ENCODE measurements around the gene CYB561D2. TPM values are rescaled to one million over a fixed set of nuclear protein-coding genes. Genes with fewer than 3 reads are reported as not detected.

The CYB561D2 gene
- total and polyA plus RNA-seq, 10 of the 15 experiments (the other 5 are each of a cell fraction or from before 2014, with no cell fraction given): 7.6 to 39.2 (median 18.8) TPM

DNA sequence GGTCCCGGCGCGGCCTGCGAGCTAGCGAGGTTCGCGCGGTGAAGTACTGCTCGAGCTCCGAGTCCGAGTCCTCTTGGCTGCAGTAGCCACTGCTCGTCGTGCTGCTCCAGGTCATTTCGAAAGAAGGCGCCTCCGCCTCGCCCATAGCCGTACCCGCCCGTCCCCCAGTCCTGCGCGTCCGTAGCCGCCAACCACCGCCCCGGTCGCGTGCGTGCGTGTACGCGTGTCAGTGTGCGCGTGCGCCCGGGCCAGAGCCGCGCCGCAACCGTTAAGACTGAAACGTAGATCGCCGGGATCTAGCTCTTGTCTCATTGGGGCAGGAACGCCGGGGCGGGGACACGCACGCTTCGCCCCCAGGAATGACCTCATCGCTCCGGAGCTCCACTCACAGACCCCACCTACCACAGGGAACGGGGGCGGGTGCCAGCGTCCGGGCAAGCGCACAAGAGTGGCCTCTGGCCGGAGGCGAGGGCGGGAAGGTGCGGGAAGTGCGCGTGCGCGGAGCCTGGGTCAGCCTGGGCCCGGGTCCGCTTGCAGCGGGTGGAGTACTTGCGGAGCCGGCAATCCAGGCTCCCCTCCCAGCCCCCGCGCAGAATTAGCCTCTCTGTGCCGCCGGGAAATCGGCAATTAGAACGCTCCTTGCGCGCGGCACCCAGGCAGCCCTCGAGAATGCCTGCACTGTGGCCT lies 13.3 kb upstream of the CYB561D2 start (continued):
- TF ChIP-seq, protein P1, sequence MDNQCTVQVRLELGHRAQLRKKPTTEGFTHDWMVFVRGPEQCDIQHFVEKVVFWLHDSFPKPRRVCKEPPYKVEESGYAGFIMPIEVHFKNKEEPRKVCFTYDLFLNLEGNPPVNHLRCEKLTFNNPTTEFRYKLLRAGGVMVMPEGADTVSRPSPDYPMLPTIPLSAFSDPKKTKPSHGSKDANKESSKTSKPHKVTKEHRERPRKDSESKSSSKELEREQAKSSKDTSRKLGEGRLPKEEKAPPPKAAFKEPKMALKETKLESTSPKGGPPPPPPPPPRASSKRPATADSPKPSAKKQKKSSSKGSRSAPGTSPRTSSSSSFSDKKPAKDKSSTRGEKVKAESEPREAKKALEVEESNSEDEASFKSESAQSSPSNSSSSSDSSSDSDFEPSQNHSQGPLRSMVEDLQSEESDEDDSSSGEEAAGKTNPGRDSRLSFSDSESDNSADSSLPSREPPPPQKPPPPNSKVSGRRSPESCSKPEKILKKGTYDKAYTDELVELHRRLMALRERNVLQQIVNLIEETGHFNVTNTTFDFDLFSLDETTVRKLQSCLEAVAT (IDR thresholded peaks at IDR 0.05): no peak
- TF ChIP-seq ZNF217 (IDR thresholded peaks at IDR 0.05) (no peak), RFX5 (IDR thresholded peaks at IDR 0.05; ENCODE audit: low read depth, low read length) (peak; percentile 19; the same call in 1 of the 2 replicates), EP300 (IDR thresholded peaks at IDR 0.05; ENCODE audit: borderline replicate concordance in 1 of 2, control insufficient read depth in 1 of 2, low read depth in 2 of 2, low read length in 2 of 2) (0 out of 4 replicates have a peak, but pooled peaks of 1 of the 2 experiments have one; percentile 33), POU2F2 (IDR thresholded peaks at IDR 0.05; ENCODE audit: borderline replicate concordance, low read depth, low read length) (0 out of 3 replicates have a peak, but pooled peaks have one; percentile 8), CHD2 (IDR thresholded peaks at IDR 0.05; ENCODE audit: borderline replicate concordance, low read depth, low read length) (peak; percentile 66; the same call in 1 of the 2 replicates), NFYA (IDR thresholded peaks at IDR 0.05; ENCODE audit: borderline replicate concordance, low read depth, low read length) (no peak), JUNB (IDR thresholded peaks at IDR 0.05) (no peak), NR2F1 (conservative IDR thresholded peaks at IDR 0.05) (peak; percentile 68), EED (IDR thresholded peaks at IDR 0.05; ENCODE audit: low read depth) (no peak), SIN3A (IDR thresholded peaks at IDR 0.05; ENCODE audit: low read depth, low read length) (peak; percentile 95)
- TF ChIP-seq, protein P2, sequence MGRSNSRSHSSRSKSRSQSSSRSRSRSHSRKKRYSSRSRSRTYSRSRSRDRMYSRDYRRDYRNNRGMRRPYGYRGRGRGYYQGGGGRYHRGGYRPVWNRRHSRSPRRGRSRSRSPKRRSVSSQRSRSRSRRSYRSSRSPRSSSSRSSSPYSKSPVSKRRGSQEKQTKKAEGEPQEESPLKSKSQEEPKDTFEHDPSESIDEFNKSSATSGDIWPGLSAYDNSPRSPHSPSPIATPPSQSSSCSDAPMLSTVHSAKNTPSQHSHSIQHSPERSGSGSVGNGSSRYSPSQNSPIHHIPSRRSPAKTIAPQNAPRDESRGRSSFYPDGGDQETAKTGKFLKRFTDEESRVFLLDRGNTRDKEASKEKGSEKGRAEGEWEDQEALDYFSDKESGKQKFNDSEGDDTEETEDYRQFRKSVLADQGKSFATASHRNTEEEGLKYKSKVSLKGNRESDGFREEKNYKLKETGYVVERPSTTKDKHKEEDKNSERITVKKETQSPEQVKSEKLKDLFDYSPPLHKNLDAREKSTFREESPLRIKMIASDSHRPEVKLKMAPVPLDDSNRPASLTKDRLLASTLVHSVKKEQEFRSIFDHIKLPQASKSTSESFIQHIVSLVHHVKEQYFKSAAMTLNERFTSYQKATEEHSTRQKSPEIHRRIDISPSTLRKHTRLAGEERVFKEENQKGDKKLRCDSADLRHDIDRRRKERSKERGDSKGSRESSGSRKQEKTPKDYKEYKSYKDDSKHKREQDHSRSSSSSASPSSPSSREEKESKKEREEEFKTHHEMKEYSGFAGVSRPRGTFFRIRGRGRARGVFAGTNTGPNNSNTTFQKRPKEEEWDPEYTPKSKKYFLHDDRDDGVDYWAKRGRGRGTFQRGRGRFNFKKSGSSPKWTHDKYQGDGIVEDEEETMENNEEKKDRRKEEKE (IDR thresholded peaks at IDR 0.05): no peak
- TF ChIP-seq, protein P3, sequence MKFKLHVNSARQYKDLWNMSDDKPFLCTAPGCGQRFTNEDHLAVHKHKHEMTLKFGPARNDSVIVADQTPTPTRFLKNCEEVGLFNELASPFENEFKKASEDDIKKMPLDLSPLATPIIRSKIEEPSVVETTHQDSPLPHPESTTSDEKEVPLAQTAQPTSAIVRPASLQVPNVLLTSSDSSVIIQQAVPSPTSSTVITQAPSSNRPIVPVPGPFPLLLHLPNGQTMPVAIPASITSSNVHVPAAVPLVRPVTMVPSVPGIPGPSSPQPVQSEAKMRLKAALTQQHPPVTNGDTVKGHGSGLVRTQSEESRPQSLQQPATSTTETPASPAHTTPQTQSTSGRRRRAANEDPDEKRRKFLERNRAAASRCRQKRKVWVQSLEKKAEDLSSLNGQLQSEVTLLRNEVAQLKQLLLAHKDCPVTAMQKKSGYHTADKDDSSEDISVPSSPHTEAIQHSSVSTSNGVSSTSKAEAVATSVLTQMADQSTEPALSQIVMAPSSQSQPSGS (IDR thresholded peaks at IDR 0.05; ENCODE audit: low read length): no peak
- TF ChIP-seq, protein P4, sequence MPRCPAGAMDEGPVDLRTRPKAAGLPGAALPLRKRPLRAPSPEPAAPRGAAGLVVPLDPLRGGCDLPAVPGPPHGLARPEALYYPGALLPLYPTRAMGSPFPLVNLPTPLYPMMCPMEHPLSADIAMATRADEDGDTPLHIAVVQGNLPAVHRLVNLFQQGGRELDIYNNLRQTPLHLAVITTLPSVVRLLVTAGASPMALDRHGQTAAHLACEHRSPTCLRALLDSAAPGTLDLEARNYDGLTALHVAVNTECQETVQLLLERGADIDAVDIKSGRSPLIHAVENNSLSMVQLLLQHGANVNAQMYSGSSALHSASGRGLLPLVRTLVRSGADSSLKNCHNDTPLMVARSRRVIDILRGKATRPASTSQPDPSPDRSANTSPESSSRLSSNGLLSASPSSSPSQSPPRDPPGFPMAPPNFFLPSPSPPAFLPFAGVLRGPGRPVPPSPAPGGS (IDR thresholded peaks at IDR 0.05; ENCODE audit: borderline replicate concordance, insufficient read depth, low read depth, low read length, poor library complexity, severe bottlenecking): no peak
- TF ChIP-seq, protein P5, sequence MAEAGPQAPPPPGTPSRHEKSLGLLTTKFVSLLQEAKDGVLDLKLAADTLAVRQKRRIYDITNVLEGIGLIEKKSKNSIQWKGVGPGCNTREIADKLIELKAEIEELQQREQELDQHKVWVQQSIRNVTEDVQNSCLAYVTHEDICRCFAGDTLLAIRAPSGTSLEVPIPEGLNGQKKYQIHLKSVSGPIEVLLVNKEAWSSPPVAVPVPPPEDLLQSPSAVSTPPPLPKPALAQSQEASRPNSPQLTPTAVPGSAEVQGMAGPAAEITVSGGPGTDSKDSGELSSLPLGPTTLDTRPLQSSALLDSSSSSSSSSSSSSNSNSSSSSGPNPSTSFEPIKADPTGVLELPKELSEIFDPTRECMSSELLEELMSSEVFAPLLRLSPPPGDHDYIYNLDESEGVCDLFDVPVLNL (IDR thresholded peaks at IDR 0.05; ENCODE audit: low read depth, low read length): peak; percentile 88
- TF ChIP-seq, protein P6, sequence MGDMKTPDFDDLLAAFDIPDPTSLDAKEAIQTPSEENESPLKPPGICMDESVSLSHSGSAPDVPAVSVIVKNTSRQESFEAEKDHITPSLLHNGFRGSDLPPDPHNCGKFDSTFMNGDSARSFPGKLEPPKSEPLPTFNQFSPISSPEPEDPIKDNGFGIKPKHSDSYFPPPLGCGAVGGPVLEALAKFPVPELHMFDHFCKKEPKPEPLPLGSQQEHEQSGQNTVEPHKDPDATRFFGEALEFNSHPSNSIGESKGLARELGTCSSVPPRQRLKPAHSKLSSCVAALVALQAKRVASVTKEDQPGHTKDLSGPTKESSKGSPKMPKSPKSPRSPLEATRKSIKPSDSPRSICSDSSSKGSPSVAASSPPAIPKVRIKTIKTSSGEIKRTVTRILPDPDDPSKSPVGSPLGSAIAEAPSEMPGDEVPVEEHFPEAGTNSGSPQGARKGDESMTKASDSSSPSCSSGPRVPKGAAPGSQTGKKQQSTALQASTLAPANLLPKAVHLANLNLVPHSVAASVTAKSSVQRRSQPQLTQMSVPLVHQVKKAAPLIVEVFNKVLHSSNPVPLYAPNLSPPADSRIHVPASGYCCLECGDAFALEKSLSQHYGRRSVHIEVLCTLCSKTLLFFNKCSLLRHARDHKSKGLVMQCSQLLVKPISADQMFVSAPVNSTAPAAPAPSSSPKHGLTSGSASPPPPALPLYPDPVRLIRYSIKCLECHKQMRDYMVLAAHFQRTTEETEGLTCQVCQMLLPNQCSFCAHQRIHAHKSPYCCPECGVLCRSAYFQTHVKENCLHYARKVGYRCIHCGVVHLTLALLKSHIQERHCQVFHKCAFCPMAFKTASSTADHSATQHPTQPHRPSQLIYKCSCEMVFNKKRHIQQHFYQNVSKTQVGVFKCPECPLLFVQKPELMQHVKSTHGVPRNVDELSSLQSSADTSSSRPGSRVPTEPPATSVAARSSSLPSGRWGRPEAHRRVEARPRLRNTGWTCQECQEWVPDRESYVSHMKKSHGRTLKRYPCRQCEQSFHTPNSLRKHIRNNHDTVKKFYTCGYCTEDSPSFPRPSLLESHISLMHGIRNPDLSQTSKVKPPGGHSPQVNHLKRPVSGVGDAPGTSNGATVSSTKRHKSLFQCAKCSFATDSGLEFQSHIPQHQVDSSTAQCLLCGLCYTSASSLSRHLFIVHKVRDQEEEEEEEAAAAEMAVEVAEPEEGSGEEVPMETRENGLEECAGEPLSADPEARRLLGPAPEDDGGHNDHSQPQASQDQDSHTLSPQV (IDR thresholded peaks at IDR 0.05): no peak

Measured in GM12878 (cell line).